A549 (cell line): ENCODE measurements around the gene ZNF799.

ENCODE experiments used
- EHMT2 ChIP-seq: fragments of 200-600 bp; sonication (generic); IDR thresholded peaks from 2 replicates; pipeline ENCODE4 v1.6.1; 2016; ENCODE audit warnings: antibody characterized with exemption, low read depth, mild to moderate bottlenecking, moderate library complexity
- ELK1 ChIP-seq: fragments of 150-350 bp; IDR thresholded peaks from 2 replicates; pipeline ENCODE4 v1.6.1; 2014; ENCODE audit warnings: low read depth, mild to moderate bottlenecking, low read length
- EP300 ChIP-seq, 2 experiments: fragments of >200 bp; sonication (Bioruptor Twin); formaldehyde crosslinking; IDR thresholded peaks; 2 replicates in 1 of 2; 3 replicates in 1 of 2; pipeline ENCODE4 v1.6.1; 2016 to 2017
- FOXS1 ChIP-seq: fragments of 250-450 bp; sonication (Bioruptor Pico); IDR thresholded peaks from 2 replicates; pipeline ENCODE4 v1.5.0; 2020; ENCODE audit warnings: mild to moderate bottlenecking, moderate library complexity
- MAFK ChIP-seq: fragments of 450-650 bp; IDR thresholded peaks from 2 replicates; pipeline ENCODE4 v1.6.1; 2014; ENCODE audit not compliant: partially characterized antibody
- REST ChIP-seq: fragments of 200-600 bp; sonication (generic); IDR thresholded peaks from 2 replicates; pipeline ENCODE4 v1.6.1; 2016; ENCODE audit warnings: antibody characterized with exemption, mild to moderate bottlenecking, moderate library complexity
- RFX5 ChIP-seq: fragments of 450-650 bp; IDR thresholded peaks from 2 replicates; pipeline ENCODE4 v1.7.1; 2014; ENCODE audit warnings: antibody characterized with exemption, mild to moderate bottlenecking, moderate library complexity
- SREBF2 ChIP-seq: fragments of 450-650 bp; IDR thresholded peaks from 2 replicates; pipeline ENCODE4 v1.6.1; 2014; ENCODE audit warnings: mild to moderate bottlenecking, moderate library complexity
- TP53 ChIP-seq: fragments of 250-450 bp; sonication (Bioruptor Pico); IDR thresholded peaks from 2 replicates; pipeline ENCODE4 v1.5.0; 2021; ENCODE audit warnings: mild to moderate bottlenecking, moderate library complexity
- TF ChIP-seq, protein P1 (sequence below): fragments of >200 bp; sonication (Bioruptor Twin); formaldehyde crosslinking; IDR thresholded peaks from 3 replicates; pipeline ENCODE4 v1.5.1; 2016
- TF ChIP-seq, protein P2 (sequence below): fragments of 450-650 bp; IDR thresholded peaks from 2 replicates; pipeline ENCODE4 v1.6.1; 2014; ENCODE audit warnings: antibody characterized with exemption

DNA sequence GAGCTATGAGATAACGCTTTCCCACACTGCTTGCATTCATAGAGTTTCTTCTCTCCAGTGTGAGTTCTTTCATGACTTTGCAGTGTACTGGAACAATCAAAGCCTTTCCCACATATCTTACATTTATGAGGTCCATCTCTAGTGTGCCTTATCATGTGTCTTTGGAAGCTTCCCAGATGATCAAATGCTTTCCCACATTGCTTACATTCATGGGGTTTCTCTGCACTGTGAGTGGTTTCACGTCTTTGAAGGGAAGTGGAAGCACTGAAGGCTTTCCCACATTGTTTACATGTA lies 20.7 kb downstream of the ZNF799 start:
- TF ChIP-seq FOXS1 = no peak
- TF ChIP-seq, protein P1, sequence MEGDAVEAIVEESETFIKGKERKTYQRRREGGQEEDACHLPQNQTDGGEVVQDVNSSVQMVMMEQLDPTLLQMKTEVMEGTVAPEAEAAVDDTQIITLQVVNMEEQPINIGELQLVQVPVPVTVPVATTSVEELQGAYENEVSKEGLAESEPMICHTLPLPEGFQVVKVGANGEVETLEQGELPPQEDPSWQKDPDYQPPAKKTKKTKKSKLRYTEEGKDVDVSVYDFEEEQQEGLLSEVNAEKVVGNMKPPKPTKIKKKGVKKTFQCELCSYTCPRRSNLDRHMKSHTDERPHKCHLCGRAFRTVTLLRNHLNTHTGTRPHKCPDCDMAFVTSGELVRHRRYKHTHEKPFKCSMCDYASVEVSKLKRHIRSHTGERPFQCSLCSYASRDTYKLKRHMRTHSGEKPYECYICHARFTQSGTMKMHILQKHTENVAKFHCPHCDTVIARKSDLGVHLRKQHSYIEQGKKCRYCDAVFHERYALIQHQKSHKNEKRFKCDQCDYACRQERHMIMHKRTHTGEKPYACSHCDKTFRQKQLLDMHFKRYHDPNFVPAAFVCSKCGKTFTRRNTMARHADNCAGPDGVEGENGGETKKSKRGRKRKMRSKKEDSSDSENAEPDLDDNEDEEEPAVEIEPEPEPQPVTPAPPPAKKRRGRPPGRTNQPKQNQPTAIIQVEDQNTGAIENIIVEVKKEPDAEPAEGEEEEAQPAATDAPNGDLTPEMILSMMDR = no peak
- TF ChIP-seq SREBF2 = no peak
- no peak for TF ChIP-seq MAFK
- no peak for TF ChIP-seq EP300 (IDR thresholded peaks at IDR 0.05)
- no peak for TF ChIP-seq REST
- no peak for TF ChIP-seq ELK1
- TF ChIP-seq EHMT2 = no peak
- no peak for TF ChIP-seq TP53
- TF ChIP-seq, protein P2, sequence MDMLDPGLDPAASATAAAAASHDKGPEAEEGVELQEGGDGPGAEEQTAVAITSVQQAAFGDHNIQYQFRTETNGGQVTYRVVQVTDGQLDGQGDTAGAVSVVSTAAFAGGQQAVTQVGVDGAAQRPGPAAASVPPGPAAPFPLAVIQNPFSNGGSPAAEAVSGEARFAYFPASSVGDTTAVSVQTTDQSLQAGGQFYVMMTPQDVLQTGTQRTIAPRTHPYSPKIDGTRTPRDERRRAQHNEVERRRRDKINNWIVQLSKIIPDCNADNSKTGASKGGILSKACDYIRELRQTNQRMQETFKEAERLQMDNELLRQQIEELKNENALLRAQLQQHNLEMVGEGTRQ = no peak
- no peak for TF ChIP-seq RFX5
